GM18861 (cell line): Measurements from ENCODE around the gene RNF144A.

Experiments used
- ATAC-seq: cut with Tn5 transposase; IDR thresholded peaks from one replicate; pipeline ENCODE4 v1.9.1; 2021; ENCODE audit not compliant: unreplicated experiment

RNF144A gene

DNA sequence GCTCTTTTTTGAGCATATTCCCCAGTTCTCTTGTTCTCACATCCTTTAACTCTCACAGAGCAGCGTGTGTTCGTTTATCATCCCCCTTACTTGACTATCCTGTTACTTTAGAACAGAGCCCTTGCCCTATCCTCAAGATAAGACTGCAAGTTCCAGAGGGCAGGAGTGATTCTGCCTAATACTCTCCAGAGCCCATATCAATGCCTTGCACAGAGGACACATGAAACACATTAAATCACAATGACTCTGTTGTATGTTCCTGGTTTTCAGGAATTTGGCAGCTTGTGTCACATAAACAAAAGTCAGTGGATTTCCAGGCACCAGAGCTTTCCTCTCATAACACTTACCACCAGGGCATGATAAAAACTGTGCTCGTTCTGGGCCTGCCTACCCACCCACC, 156.7 kb downstream of the RNF144A start:
- no peak for ATAC-seq

DNA sequence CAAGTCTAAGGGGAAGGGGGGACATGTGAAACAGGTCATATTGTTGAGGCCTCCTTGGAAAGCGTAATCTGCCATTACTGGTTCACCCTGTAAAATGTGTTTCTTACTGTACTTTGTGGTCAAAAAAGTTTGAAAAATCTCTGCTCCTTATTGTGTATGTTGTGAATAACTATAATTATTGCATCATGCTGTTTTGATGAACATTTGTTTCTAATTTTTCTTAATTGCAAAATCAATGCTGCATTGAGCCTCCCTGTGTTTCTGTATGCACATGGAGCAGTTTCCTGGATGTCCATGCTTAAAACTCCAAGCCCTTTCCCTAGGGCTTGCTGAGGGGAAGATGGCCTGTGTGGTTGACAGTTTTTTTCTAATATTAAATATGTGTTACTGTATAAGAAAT, 158.6 kb downstream of the RNF144A start:
- ATAC-seq: no peak

DNA sequence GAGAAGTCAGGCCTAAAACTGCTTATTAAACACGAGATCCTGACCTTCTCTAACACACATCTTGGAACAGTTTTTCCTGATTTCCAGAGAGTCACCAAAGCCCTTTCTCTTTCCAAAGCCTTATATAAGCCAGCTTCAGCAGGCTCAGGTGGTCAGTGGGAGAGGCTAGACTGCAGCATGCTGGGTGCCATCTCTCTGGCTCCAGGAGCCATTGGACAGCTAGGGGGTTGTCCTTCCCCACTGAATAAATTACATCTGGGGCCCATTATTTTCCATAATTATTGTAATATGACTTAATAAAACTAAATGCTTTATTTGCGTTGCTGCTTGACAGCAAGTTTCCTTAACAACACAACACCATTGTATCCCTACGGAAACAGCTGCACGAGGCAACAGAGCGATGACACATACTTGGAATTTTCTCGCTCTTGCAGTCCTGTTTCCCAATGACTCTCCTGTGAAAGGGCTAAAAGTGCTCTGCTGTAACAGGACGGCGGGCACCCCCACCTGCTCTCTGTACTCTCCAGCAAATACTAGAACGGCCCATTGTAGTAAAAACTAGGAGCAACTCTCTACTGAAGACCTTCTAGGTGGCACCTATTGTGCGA, 160.6 kb downstream of the RNF144A start:
- ATAC-seq: no peak

DNA sequence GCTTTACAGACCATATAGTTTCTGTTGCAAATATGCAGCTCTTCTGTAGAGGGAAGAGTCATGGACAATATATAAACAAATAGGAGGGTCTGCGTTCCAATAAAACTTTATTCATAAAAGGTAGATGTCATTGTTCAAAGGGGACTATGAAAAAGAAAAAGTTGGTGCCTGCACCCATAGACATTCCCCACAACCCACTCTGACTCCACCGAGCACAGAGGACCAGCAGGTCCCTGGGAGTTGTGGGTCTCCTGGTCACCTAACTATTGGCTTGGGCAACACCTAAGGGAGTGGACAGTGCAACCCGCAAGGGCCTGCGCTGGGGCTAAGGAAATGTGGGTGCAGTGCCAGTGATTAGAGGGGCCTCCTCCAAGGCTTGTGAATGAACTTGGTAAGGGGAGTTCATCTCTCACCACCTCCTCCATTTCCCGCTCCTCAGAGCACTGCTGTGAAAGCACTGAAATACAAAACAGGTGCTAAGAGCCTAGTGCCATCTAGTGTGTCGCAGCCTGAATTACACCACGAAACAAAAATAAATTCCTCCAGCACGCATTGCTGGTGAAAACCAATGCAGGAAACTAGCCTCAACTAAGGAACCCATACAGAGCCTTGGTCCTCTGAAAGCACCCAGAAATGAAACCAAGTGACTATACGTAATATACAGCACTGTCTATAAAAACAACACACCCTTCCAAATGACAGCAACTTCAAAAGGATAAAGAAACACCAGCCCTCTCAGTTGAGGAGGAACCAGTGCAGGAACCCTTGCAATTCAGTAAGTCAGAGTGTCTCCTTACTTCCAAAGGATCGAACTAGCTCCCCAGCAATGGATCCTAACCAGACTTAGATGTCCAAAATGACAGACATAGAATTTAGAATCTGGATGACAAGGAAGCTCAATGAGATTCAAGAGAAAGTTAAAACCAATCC, 166.6 kb downstream of the RNF144A start:
- peak; percentile 75 for ATAC-seq

DNA sequence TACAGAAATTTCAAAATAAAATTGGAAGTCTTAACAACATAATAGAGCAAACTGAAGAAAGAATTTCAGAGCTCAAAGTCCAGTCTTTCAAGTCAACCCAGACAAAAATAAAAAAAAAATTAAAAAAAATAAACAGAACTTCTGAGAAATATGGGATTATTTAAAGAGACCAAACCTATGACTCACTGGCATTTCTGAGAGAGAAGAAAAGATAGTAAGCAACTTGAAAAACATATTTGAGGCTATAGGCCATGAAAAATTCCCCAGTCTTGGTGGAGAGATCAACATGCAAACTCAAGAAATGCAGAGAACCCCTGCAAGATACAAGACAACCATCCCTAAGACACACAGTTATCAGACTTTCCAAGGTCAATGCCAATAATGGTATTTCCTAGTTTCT, 167.4 kb downstream of the RNF144A start:
- no peak for ATAC-seq

DNA sequence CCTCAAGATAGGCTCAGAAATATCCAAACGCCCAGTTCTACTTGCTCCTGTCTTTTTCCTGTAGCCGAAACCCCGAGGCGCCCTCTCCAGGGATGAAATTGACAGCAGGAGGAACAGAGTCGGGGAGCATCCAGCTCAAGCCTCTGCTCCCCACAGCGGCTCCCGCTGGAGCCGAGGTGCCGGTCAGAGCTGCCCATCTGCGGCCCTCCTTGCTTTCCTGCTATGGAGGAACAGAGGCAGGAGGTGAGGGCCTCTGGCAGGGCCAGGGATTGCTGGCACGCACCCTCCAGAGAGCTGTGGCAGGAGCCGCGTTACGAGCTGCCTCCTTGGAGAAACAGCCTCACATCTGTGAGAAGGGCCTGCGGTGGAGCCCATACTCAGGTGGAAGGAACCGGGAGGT, 172.1 kb downstream of the RNF144A start:
- no peak for ATAC-seq

DNA sequence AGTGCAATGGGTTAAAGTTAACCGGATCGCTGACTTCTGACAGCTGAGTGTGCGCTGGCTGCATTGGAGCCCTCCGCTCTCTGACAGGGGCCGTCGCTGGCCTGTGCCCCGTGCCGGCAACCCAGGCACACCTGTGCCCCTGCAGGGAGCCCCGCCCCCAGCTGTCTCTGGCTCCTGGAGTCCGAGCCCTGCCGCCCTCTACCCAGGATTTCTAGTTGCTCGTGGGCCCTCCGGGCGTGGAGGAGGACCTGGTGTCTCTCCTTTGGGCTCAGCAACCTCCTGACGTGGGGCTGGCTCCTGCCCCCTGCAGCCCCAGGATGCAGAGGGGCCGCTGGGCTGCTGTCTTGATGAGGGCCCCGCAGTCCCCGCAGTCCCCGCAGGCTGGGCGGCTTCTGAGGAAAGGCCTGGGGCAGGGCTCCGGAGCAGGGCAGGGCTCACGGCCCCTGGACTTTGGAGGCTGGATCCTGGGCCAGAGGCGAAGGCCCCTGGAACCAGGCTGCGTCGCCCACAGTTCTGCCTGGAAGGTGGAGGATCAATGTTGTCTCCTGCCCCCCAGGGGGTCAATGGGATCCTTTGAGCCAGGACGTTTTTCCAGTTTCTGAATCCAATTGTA, 172.8 kb downstream of the RNF144A start:
- ATAC-seq: no peak

DNA sequence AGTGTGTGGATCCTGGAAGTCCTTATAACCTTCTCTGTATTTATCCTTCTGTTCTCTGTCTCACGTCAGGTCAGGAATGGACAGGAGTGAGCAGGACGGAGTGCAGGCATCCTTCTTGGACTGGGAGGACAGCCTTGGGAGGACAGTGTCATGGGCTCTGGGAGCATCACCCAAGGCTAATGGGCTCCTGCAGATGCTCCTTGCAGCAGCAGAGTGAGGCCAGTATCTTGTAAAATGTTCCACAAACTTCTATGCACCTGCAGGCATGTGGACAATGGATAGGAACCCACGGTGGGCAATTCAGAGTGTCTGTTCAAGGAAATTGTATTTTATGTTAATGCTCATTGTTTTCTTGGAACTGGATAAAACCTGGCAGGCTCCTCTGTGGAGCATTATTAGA, 176.2 kb downstream of the RNF144A start:
- ATAC-seq: no peak
